GM12878 (cell line): ENCODE results near the gene TOP2B. TPM values are rescaled to one million over a fixed set of nuclear protein-coding genes. Genes with fewer than 3 reads are reported as not detected.

Experiments
- ATAC-seq: fragments of 200-7000 bp; cut with Tn5 transposase; 3 replicates; pipeline ENCODE4 v1.9.1; 2020; ENCODE audit warnings: mild to moderate bottlenecking, moderate library complexity
- BruUV-seq: library from RNA; stranded (reverse); fragments of 400-500 nt; replicated peaks from 2 replicates; lab custom pipeline; 2021; lab: Mats Ljungman, UMichigan
- CTCF ChIA-PET: fragments of 300-600 bp; sonication (Branson Sonifier 250); formaldehyde crosslinking; extraction: SDS; loops from one replicate; lab custom pipeline; 2021; ENCODE audit warnings: inconsistent platforms; lab: Yijun Ruan, JAX
- POLR2A ChIA-PET: fragments of 350-600 bp; formaldehyde crosslinking; extraction: SDS; loops from one replicate; lab custom pipeline; 2021; ENCODE audit warnings: inconsistent platforms; lab: Charles Lee
- RAD21 ChIA-PET: fragments of 300-600 bp; sonication (Branson Sonifier 250); formaldehyde crosslinking; loops from one replicate; lab custom pipeline; 2023; ENCODE audit warnings: antibody characterized with exemption; ENCODE audit not compliant: unreplicated experiment; lab: Charles Lee
- SMC1A ChIA-PET: fragments of 300-600 bp; sonication (Branson Sonifier 250); formaldehyde crosslinking; loops from one replicate; lab custom pipeline; 2023; ENCODE audit not compliant: unreplicated experiment, uncharacterized antibody; lab: Charles Lee
- DNase-seq: peaks from one replicate; pipeline ENCODE4 v3.0.0-alpha.2; 2011; ENCODE audit warnings: low read depth, low spot score
- FAIRE-seq: peaks from 3 replicates; lab custom pipeline; 2011; peaks lifted over from hg19 to GRCh38; lab: Jason Lieb, UNC
- H2AFZ ChIP-seq: 2 replicates; pipeline ENCODE4 v1.6.0; 2011; ENCODE audit warnings: low read depth, low read length, control low read depth; ENCODE audit not compliant: control insufficient read depth
- H3K27ac ChIP-seq: 2 replicates; pipeline ENCODE4 v1.5.1; 2011; ENCODE audit warnings: control low read depth; ENCODE audit not compliant: control insufficient read depth, insufficient read depth
- H3K27me3 ChIP-seq, 2 experiments: replicated peaks in 1 of 2; 2 replicates each; pipeline versions ENCODE4 v1.6.0 to v1.6.1; 2011; ENCODE audit warnings: low read length in 1 of 2; ENCODE audit not compliant: control insufficient read depth in 2 of 2, insufficient read depth in 2 of 2
- H3K36me3 ChIP-seq, 2 experiments: 2 replicates each; pipeline ENCODE4 v1.5.1; 2011; ENCODE audit warnings: low read length in 1 of 2; ENCODE audit not compliant: control insufficient read depth in 2 of 2, insufficient read depth in 2 of 2
- H3K4me1 ChIP-seq: 2 replicates; pipeline ENCODE4 v1.6.1; 2011; ENCODE audit warnings: mild to moderate bottlenecking, low read length, moderate library complexity, mixed read lengths; ENCODE audit not compliant: control insufficient read depth, insufficient read depth
- H3K4me2 ChIP-seq: 2 replicates; pipeline ENCODE4 v1.6.0; 2011; ENCODE audit warnings: control low read depth; ENCODE audit not compliant: control insufficient read depth, insufficient read depth
- H3K4me3 ChIP-seq: fragments of 200-600 bp; sonication (generic); 2 replicates; pipeline ENCODE4 v1.5.1; 2016
- H3K79me2 ChIP-seq: 2 replicates; pipeline ENCODE4 v1.6.0; 2011; ENCODE audit warnings: low read length; ENCODE audit not compliant: control insufficient read depth, insufficient read depth
- H3K9ac ChIP-seq: 2 replicates; pipeline ENCODE4 v1.8.0; 2011; ENCODE audit warnings: low read length, control low read depth, mixed read lengths; ENCODE audit not compliant: control insufficient read depth, insufficient read depth
- H3K9me3 ChIP-seq: replicated peaks from 3 replicates; pipeline ENCODE4 v1.5.1; 2011; ENCODE audit warnings: mild to moderate bottlenecking, low read length; ENCODE audit not compliant: control insufficient read depth, insufficient read depth
- H4K20me1 ChIP-seq: 2 replicates; pipeline ENCODE4 v1.6.0; 2011; ENCODE audit not compliant: control insufficient read depth, insufficient read depth
- CBFB ChIP-seq: IDR thresholded peaks from 2 replicates; pipeline ENCODE4 v1.6.1; 2016; ENCODE audit warnings: antibody characterized with exemption, low read depth
- CHD1 ChIP-seq: IDR thresholded peaks from 2 replicates; pipeline ENCODE4 v1.6.1; 2012; ENCODE audit warnings: low read depth, low read length, improper control_type of control experiment
- EP300 ChIP-seq, 2 experiments: fragments of 150-350 bp in 1 of 2; IDR thresholded peaks; 2 replicates each; pipeline ENCODE4 v1.6.1; 2011 to 2012; ENCODE audit warnings: low read depth in 2 of 2, low read length in 2 of 2, borderline replicate concordance in 1 of 2, improper control_type of control experiment in 1 of 2, inconsistent platforms in 1 of 2; ENCODE audit not compliant: control insufficient read depth in 1 of 2
- NFIC ChIP-seq: IDR thresholded peaks from 2 replicates; pipeline ENCODE4 v1.6.1; 2012; ENCODE audit warnings: low read depth, mild to moderate bottlenecking, inconsistent platforms, low read length, moderate library complexity
- SMAD1 ChIP-seq: fragments of 450-650 bp; IDR thresholded peaks from 2 replicates; pipeline ENCODE4 v1.6.1; 2018; ENCODE audit warnings: mild to moderate bottlenecking, low read depth; ENCODE audit not compliant: partially characterized antibody
- SMARCA5 ChIP-seq: fragments of 450-650 bp; IDR thresholded peaks from 2 replicates; pipeline ENCODE4 v1.6.1; 2017; ENCODE audit warnings: mild to moderate bottlenecking
- ZNF217 ChIP-seq: fragments of 450-650 bp; IDR thresholded peaks from 2 replicates; pipeline ENCODE4 v1.6.1; 2017; ENCODE audit warnings: antibody characterized with exemption, mild to moderate bottlenecking
- WGBS: methylation state at CpG from one replicate; pipeline ENCODE4 v1.1.6; 2016; ENCODE audit warnings: low lambda C conversion rate; ENCODE audit not compliant: insufficient replicate concordance, insufficient coverage; ENCODE audit errors: missing lambda C conversion rate; 5-methylcytosine and 5-hydroxymethylcytosine counted together
- in situ Hi-C: fragments of 300-500 bp; cut with MboI; formaldehyde crosslinking; loops from 9 replicates; pipeline ENCODE4 v1.14.3; 2018; ENCODE audit warnings: mixed read lengths
- intact Hi-C: fragments of 100-400 bp; cut with micrococcal nuclease; formaldehyde crosslinking; loops from one replicate; pipeline ENCODE4 v1.14.2; 2022; ENCODE audit not compliant: unreplicated experiment
- polyA plus RNA-seq, 11 experiments: library from polyadenylated mRNA; depleted of rRNA in 4 of 11; unstranded in 6 of 11; stranded (reverse) in 5 of 11; fragments of >200 nt; fragmentation: Nextera tagmentation in 4 of 11; fragmentation: Illumina TruSeq in 1 of 11; extraction: Ambion mirVana in 4 of 11; extraction: Trizol in 1 of 11; gene quantifications; 1 replicate in 1 of 11; 2 replicates in 10 of 11; pipeline versions ENCODE4 v1.2.1 to v1.2.3, GENCODE V29; 2011 to 2016; ENCODE audit warnings: inconsistent platforms in 2 of 11, missing spikeins in 2 of 11, low read depth in 1 of 11
- total RNA-seq, 4 experiments: library from RNA; depleted of rRNA in 3 of 4; stranded (reverse); fragments of >200 nt in 3 of 4; fragmentation: Illumina TruSeq in 1 of 4; extraction: Trizol in 1 of 4; gene quantifications; 2 replicates each; pipeline versions ENCODE4 v1.2.1 to v1.2.3, GENCODE V29; 2013 to 2021
- TF ChIP-seq, protein P1 (sequence below): fragments of 450-650 bp; IDR thresholded peaks from 2 replicates; pipeline ENCODE4 v1.6.1; 2016; ENCODE audit warnings: mild to moderate bottlenecking
- TF ChIP-seq, protein P2 (sequence below): fragments of 450-650 bp; IDR thresholded peaks from 2 replicates; pipeline ENCODE4 v1.6.1; 2017; ENCODE audit warnings: mild to moderate bottlenecking
- TF ChIP-seq, protein P3 (sequence below): fragments of 450-650 bp; IDR thresholded peaks from 2 replicates; pipeline ENCODE4 v1.6.1; 2017; ENCODE audit warnings: mild to moderate bottlenecking, low read depth, inconsistent platforms; ENCODE audit not compliant: poor library complexity, severe bottlenecking
- TF ChIP-seq, protein P4 (sequence below): IDR thresholded peaks from 2 replicates; pipeline ENCODE4 v1.6.1; 2011; ENCODE audit warnings: low read depth, mild to moderate bottlenecking, low read length, moderate library complexity, borderline replicate concordance; ENCODE audit errors: extremely low read depth
- TF ChIP-seq, protein P5 (sequence below): fragments of 450-650 bp; formaldehyde crosslinking; IDR thresholded peaks from 2 replicates; pipeline ENCODE4 v1.5.0; 2022; ENCODE audit warnings: mild to moderate bottlenecking, missing genetic modification characterization
- TF ChIP-seq, protein P6 (sequence below): IDR thresholded peaks from 2 replicates; pipeline ENCODE4 v1.6.1; 2011; ENCODE audit warnings: low read depth, low read length, improper control_type of control experiment, borderline replicate concordance

Gene TOP2B
- total and polyA plus RNA-seq, 10 of the 15 experiments (the other 5 are each of a cell fraction or from before 2014, with no cell fraction given) = 28.6 to 134 (median 83.4) TPM

DNA sequence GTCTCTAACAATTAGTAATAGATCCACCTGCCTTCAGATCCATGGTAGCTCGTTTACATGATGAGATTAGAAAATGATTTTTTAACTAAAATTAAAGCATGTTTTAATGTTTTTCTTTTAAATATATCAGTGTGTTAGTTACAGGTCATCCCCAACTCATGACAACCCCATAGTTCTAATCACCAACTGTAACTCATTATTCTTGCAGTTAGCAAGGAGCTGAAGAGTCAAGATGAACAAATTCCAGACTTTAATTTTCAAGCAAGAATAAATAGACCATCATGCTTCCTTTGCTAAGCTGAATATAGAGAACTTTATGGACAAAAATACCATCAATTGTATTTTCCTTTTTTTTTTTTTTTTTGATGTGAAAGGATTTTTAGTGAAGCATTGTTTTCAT is 101.1 kb downstream of the TOP2B start:
- SMC1A ChIA-PET = interaction anchor here (1.0 kb wide), 1 partner anchor 8 kb away, joined by 3 read pairs; no protein-coding TSS in a partner anchor
- WGBS = 6% methylated on average over 1 of the region's 1 CpG

More for the DNA sequence above, 101.1 kb downstream of the TOP2B start:
- no peak for ATAC-seq
- Histone ChIP-seq H3K27me3 (no peaks in the 10 kb centered on the region; a peak in 1 of 4 replicates), H3K4me3 (no peak overlapping the region), H4K20me1 (no peaks in the 10 kb centered on the region; the same call in 1 of the 2 replicates), H2AFZ (no peak overlapping the region), H3K36me3 (no peaks in the 10 kb centered on the region), H3K27ac (no peak overlapping the region), H3K4me2 (no peak overlapping the region), H3K79me2 (no peaks in the 10 kb centered on the region), H3K9me3 (no peaks in the 10 kb centered on the region), H3K4me1 (no peaks in the 10 kb centered on the region), H3K9ac (no peak overlapping the region)
- in situ Hi-C loops (no loop called here), intact Hi-C loops (no loop called here)
- no TSS peak for BruUV-seq
- ChIA-PET RAD21 (no interaction called here), POLR2A (no interaction called here), CTCF (no interaction called here)
- TF ChIP-seq, protein P1, sequence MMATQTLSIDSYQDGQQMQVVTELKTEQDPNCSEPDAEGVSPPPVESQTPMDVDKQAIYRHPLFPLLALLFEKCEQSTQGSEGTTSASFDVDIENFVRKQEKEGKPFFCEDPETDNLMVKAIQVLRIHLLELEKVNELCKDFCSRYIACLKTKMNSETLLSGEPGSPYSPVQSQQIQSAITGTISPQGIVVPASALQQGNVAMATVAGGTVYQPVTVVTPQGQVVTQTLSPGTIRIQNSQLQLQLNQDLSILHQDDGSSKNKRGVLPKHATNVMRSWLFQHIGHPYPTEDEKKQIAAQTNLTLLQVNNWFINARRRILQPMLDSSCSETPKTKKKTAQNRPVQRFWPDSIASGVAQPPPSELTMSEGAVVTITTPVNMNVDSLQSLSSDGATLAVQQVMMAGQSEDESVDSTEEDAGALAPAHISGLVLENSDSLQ = no peak
- TF ChIP-seq EP300 (IDR thresholded peaks at IDR 0.05; ENCODE audit: borderline replicate concordance in 1 of 2, control insufficient read depth in 1 of 2, low read depth in 2 of 2, low read length in 2 of 2) = no peak
- TF ChIP-seq SMARCA5 = no peak
- TF ChIP-seq, protein P2, sequence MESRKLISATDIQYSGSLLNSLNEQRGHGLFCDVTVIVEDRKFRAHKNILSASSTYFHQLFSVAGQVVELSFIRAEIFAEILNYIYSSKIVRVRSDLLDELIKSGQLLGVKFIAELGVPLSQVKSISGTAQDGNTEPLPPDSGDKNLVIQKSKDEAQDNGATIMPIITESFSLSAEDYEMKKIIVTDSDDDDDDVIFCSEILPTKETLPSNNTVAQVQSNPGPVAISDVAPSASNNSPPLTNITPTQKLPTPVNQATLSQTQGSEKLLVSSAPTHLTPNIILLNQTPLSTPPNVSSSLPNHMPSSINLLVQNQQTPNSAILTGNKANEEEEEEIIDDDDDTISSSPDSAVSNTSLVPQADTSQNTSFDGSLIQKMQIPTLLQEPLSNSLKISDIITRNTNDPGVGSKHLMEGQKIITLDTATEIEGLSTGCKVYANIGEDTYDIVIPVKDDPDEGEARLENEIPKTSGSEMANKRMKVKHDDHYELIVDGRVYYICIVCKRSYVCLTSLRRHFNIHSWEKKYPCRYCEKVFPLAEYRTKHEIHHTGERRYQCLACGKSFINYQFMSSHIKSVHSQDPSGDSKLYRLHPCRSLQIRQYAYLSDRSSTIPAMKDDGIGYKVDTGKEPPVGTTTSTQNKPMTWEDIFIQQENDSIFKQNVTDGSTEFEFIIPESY = no peak
- TF ChIP-seq ZNF217 = no peak
- no peak for TF ChIP-seq NFIC
- no peak for TF ChIP-seq CHD1
- TF ChIP-seq, protein P3, sequence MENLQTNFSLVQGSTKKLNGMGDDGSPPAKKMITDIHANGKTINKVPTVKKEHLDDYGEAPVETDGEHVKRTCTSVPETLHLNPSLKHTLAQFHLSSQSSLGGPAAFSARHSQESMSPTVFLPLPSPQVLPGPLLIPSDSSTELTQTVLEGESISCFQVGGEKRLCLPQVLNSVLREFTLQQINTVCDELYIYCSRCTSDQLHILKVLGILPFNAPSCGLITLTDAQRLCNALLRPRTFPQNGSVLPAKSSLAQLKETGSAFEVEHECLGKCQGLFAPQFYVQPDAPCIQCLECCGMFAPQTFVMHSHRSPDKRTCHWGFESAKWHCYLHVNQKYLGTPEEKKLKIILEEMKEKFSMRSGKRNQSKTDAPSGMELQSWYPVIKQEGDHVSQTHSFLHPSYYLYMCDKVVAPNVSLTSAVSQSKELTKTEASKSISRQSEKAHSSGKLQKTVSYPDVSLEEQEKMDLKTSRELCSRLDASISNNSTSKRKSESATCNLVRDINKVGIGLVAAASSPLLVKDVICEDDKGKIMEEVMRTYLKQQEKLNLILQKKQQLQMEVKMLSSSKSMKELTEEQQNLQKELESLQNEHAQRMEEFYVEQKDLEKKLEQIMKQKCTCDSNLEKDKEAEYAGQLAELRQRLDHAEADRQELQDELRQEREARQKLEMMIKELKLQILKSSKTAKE = no peak
- TF ChIP-seq SMAD1 = no peak
- TF ChIP-seq CBFB = no peak
- TF ChIP-seq, protein P4, sequence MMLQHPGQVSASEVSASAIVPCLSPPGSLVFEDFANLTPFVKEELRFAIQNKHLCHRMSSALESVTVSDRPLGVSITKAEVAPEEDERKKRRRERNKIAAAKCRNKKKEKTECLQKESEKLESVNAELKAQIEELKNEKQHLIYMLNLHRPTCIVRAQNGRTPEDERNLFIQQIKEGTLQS = no peak
- TF ChIP-seq, protein P5, sequence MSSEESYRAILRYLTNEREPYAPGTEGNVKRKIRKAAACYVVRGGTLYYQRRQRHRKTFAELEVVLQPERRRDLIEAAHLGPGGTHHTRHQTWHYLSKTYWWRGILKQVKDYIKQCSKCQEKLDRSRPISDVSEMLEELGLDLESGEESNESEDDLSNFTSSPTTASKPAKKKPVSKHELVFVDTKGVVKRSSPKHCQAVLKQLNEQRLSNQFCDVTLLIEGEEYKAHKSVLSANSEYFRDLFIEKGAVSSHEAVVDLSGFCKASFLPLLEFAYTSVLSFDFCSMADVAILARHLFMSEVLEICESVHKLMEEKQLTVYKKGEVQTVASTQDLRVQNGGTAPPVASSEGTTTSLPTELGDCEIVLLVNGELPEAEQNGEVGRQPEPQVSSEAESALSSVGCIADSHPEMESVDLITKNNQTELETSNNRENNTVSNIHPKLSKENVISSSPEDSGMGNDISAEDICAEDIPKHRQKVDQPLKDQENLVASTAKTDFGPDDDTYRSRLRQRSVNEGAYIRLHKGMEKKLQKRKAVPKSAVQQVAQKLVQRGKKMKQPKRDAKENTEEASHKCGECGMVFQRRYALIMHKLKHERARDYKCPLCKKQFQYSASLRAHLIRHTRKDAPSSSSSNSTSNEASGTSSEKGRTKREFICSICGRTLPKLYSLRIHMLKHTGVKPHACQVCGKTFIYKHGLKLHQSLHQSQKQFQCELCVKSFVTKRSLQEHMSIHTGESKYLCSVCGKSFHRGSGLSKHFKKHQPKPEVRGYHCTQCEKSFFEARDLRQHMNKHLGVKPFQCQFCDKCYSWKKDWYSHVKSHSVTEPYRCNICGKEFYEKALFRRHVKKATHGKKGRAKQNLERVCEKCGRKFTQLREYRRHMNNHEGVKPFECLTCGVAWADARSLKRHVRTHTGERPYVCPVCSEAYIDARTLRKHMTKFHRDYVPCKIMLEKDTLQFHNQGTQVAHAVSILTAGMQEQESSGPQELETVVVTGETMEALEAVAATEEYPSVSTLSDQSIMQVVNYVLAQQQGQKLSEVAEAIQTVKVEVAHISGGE = no peak
- TF ChIP-seq, protein P6, sequence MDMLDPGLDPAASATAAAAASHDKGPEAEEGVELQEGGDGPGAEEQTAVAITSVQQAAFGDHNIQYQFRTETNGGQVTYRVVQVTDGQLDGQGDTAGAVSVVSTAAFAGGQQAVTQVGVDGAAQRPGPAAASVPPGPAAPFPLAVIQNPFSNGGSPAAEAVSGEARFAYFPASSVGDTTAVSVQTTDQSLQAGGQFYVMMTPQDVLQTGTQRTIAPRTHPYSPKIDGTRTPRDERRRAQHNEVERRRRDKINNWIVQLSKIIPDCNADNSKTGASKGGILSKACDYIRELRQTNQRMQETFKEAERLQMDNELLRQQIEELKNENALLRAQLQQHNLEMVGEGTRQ = no peak
- FAIRE-seq = no peak
- DNase-seq = no peak
